HEK293 (cell line): ENCODE measurements around the gene TRAF5.

Experiments
- CTCF ChIA-PET: fragments of 350-600 bp; formaldehyde crosslinking; extraction: SDS; loops from one replicate; lab custom pipeline; 2021; ENCODE audit warnings: antibody characterized with exemption; lab: Yijun Ruan, JAX
- POLR2A ChIA-PET: fragments of 300-600 bp; formaldehyde crosslinking; extraction: SDS; loops from one replicate; lab custom pipeline; 2020; ENCODE audit warnings: antibody characterized with exemption, inconsistent platforms; lab: Yijun Ruan, JAX
- H3K27ac ChIP-seq: fragments of 200-500 bp; sonication (Bioruptor generic); 2 replicates; pipeline ENCODE4 v1.5.1; 2014; ENCODE audit warnings: low read depth, low read length, control low read depth, inconsistent platforms; ENCODE audit errors: extremely low read depth
- H3K36me3 ChIP-seq, 2 experiments: fragments of 200-500 bp in 1 of 2; sonication (Bioruptor generic) in 1 of 2; 1 replicate in 1 of 2; 2 replicates in 1 of 2; pipeline ENCODE4 v1.5.1; 2014 to 2017; ENCODE audit warnings: inconsistent platforms in 2 of 2, low read length in 2 of 2; ENCODE audit not compliant: control insufficient read depth in 2 of 2, insufficient read depth in 1 of 2
- H3K4me1 ChIP-seq: fragments of 200-500 bp; sonication (Bioruptor generic); 2 replicates; pipeline ENCODE4 v1.5.1; 2014; ENCODE audit warnings: mild to moderate bottlenecking, low read length, inconsistent platforms; ENCODE audit not compliant: control insufficient read depth, insufficient read depth
- H3K4me3 ChIP-seq: 2 replicates; pipeline ENCODE4 v1.5.1; 2011; ENCODE audit warnings: low read depth, mild to moderate bottlenecking, control low read depth, low read length, moderate library complexity
- H3K9me3 ChIP-seq: fragments of 200-500 bp; sonication (Bioruptor generic); 2 replicates; pipeline ENCODE4 v1.5.1; 2014; ENCODE audit warnings: low read depth, low read length, inconsistent platforms; ENCODE audit not compliant: control insufficient read depth, insufficient read depth
- AEBP2 ChIP-seq: fragments of 450-650 bp; formaldehyde crosslinking; IDR thresholded peaks from 2 replicates; pipeline ENCODE4 v1.5.1; 2016; ENCODE audit warnings: missing biosample characterization, missing genetic modification characterization, borderline replicate concordance
- GLI2 ChIP-seq: fragments of 450-650 bp; formaldehyde crosslinking; IDR thresholded peaks from 2 replicates; pipeline ENCODE4; 2017; ENCODE audit warnings: missing biosample characterization, missing genetic modification characterization, low read depth, borderline replicate concordance
- INSM2 ChIP-seq: fragments of 450-650 bp; formaldehyde crosslinking; IDR thresholded peaks from 2 replicates; pipeline ENCODE4 v1.5.1; 2016; ENCODE audit warnings: missing biosample characterization, missing genetic modification characterization
- KLF16 ChIP-seq: fragments of 450-650 bp; formaldehyde crosslinking; IDR thresholded peaks from 2 replicates; pipeline ENCODE4 v1.5.1; 2017; ENCODE audit warnings: missing biosample characterization, missing genetic modification characterization
- OVOL3 ChIP-seq: fragments of 450-650 bp; formaldehyde crosslinking; IDR thresholded peaks from 2 replicates; pipeline ENCODE4 v1.5.1; 2016; ENCODE audit warnings: missing biosample characterization, missing genetic modification characterization
- PBX3 ChIP-seq: sonication (generic); formaldehyde crosslinking; IDR thresholded peaks from 2 replicates; pipeline ENCODE4 v1.8.1; 2022; ENCODE audit warnings: mild to moderate bottlenecking, moderate library complexity, missing genetic modification reagents
- ZBTB11 ChIP-seq: fragments of 450-650 bp; formaldehyde crosslinking; conservative IDR thresholded peaks from 2 replicates; pipeline ENCODE4 v1.5.1; 2016; ENCODE audit warnings: low read depth, missing biosample characterization, missing genetic modification characterization
- ZBTB17 ChIP-seq: fragments of 450-650 bp; formaldehyde crosslinking; IDR thresholded peaks from 2 replicates; pipeline ENCODE4 v1.5.1; 2016; ENCODE audit warnings: missing biosample characterization, missing genetic modification characterization
- ZBTB44 ChIP-seq: fragments of 450-650 bp; IDR thresholded peaks from 2 replicates; pipeline ENCODE4 v1.5.1; 2018; ENCODE audit warnings: missing biosample characterization, mild to moderate bottlenecking, missing genetic modification characterization
- ZNF114 ChIP-seq: fragments of 450-650 bp; formaldehyde crosslinking; IDR thresholded peaks from 2 replicates; pipeline ENCODE4 v1.5.0; 2017; ENCODE audit warnings: missing biosample characterization, missing genetic modification characterization
- ZNF133 ChIP-seq: fragments of 450-650 bp; formaldehyde crosslinking; IDR thresholded peaks from 2 replicates; pipeline ENCODE4 v1.5.1; 2016; ENCODE audit warnings: missing biosample characterization, missing genetic modification characterization
- ZNF157 ChIP-seq: fragments of 450-650 bp; formaldehyde crosslinking; IDR thresholded peaks from 2 replicates; pipeline ENCODE4 v1.5.1; 2016; ENCODE audit warnings: missing biosample characterization, missing genetic modification characterization
- ZNF16 ChIP-seq: fragments of 450-650 bp; formaldehyde crosslinking; IDR thresholded peaks from 2 replicates; pipeline ENCODE4 v1.5.1; 2016; ENCODE audit warnings: low read depth, missing biosample characterization, missing genetic modification characterization
- ZNF184 ChIP-seq: fragments of 450-650 bp; IDR thresholded peaks from 2 replicates; pipeline ENCODE4 v1.5.1; 2018; ENCODE audit warnings: missing biosample characterization, mild to moderate bottlenecking, missing genetic modification characterization
- ZNF274 ChIP-seq, 2 experiments: fragments of 200-500 bp in 1 of 2; fragments of 450-650 bp in 1 of 2; sonication (Bioruptor generic) in 1 of 2; formaldehyde crosslinking in 1 of 2; IDR thresholded peaks; 2 replicates each; pipeline versions ENCODE4 v1.5.1 to v1.6.1; 2014 to 2016; ENCODE audit warnings: borderline replicate concordance in 1 of 2, inconsistent platforms in 1 of 2, low read length in 1 of 2, missing biosample characterization in 1 of 2, missing genetic modification characterization in 1 of 2
- ZNF280C ChIP-seq: fragments of 450-650 bp; formaldehyde crosslinking; IDR thresholded peaks from 2 replicates; pipeline ENCODE4 v1.5.1; 2016; ENCODE audit warnings: missing biosample characterization, missing genetic modification characterization
- ZNF302 ChIP-seq: fragments of 450-650 bp; formaldehyde crosslinking; IDR thresholded peaks from 2 replicates; pipeline ENCODE4 v1.5.1; 2016; ENCODE audit warnings: missing biosample characterization, missing genetic modification characterization, low read depth
- ZNF335 ChIP-seq: fragments of 450-650 bp; formaldehyde crosslinking; conservative IDR thresholded peaks from 2 replicates; pipeline ENCODE4 v1.5.1; 2016; ENCODE audit warnings: missing biosample characterization, missing genetic modification characterization
- ZNF37A ChIP-seq: fragments of 450-650 bp; IDR thresholded peaks from 2 replicates; pipeline ENCODE4 v1.5.1; 2018; ENCODE audit warnings: missing biosample characterization, missing genetic modification characterization
- ZNF658 ChIP-seq: fragments of 450-650 bp; formaldehyde crosslinking; IDR thresholded peaks from 2 replicates; pipeline ENCODE4; 2016; ENCODE audit warnings: missing biosample characterization, missing genetic modification characterization
- ZNF660 ChIP-seq: fragments of 450-650 bp; IDR thresholded peaks from 2 replicates; pipeline ENCODE4 v1.5.1; 2018; ENCODE audit warnings: missing biosample characterization, mild to moderate bottlenecking, missing genetic modification characterization
- ZNF670 ChIP-seq: fragments of 450-650 bp; formaldehyde crosslinking; IDR thresholded peaks from 2 replicates; pipeline ENCODE4 v1.5.1; 2016; ENCODE audit warnings: missing biosample characterization, missing genetic modification characterization, low read depth
- ZNF677 ChIP-seq: fragments of 450-650 bp; IDR thresholded peaks from 2 replicates; pipeline ENCODE4 v1.5.0; 2018; ENCODE audit warnings: missing biosample characterization, mild to moderate bottlenecking, missing genetic modification characterization, moderate library complexity
- ZNF791 ChIP-seq: fragments of 450-650 bp; formaldehyde crosslinking; IDR thresholded peaks from 2 replicates; pipeline ENCODE4 v1.5.1; 2016; ENCODE audit warnings: missing biosample characterization, missing genetic modification characterization

The TRAF5 gene

GRCh38 chr1:211305044-211305443 lies 21.6 kb upstream of the TRAF5 start (continued):
- no peak for TF ChIP-seq AEBP2 (tag by site-specific recombination)
- TF ChIP-seq ZNF677 (tag by site-specific recombination) = no peak
- no peak for TF ChIP-seq ZNF274 (IDR thresholded peaks at IDR 0.05; ENCODE audit: low read length)
- TF ChIP-seq ZNF274 (tag by site-specific recombination; IDR thresholded peaks at IDR 0.05; ENCODE audit: borderline replicate concordance) = no peak
- TF ChIP-seq ZBTB17 (tag by site-specific recombination) = peak; percentile 32; the same call in 1 of the 2 replicates
- TF ChIP-seq ZNF184 (tag by site-specific recombination) = no peak
- TF ChIP-seq INSM2 = no peak
- no peak for TF ChIP-seq ZNF16 (tag by site-specific recombination)
- peak; percentile 57; the same call in 1 of the 2 replicates for TF ChIP-seq ZNF660 (tag by site-specific recombination)
- TF ChIP-seq KLF16 = no peak
- TF ChIP-seq ZNF37A (tag by site-specific recombination) = no peak
- no peak for TF ChIP-seq ZNF280C (tag by site-specific recombination)
- TF ChIP-seq ZNF791 (tag by site-specific recombination) = no peak
- TF ChIP-seq ZNF658 = no peak

- Histone ChIP-seq H3K4me3 (no peak overlapping the region), H3K9me3 (no peaks in the 10 kb centered on the region), H3K4me1 (no peaks in the 10 kb centered on the region), H3K27ac (no peak overlapping the region), H3K36me3 (peaks cover 18 to 24% of the 10 kb centered on the region in 2 experiments)
- ChIA-PET POLR2A (no interaction called here), CTCF (no interaction called here)
- no peak for TF ChIP-seq ZBTB11 (tag by site-specific recombination)
- TF ChIP-seq GLI2 (tag by site-specific recombination) = no peak
- TF ChIP-seq ZNF114 (tag by site-specific recombination) = no peak
- TF ChIP-seq ZNF335 (tag by site-specific recombination) = no peak
- TF ChIP-seq AEBP2 (tag by site-specific recombination) = no peak
- no peak for TF ChIP-seq ZNF302
- no peak for TF ChIP-seq ZNF670
- TF ChIP-seq OVOL3 (tag by site-specific recombination) = no peak
- TF ChIP-seq PBX3 (CRISPR knock-in tag) = no peak
- no peak for TF ChIP-seq ZNF133
- TF ChIP-seq ZBTB44 (tag by site-specific recombination) = no peak
- TF ChIP-seq ZNF157 = no peak
These were observed 17.0 kb upstream of the TRAF5 start for GRCh38 chr1:211309617-211310016.
